Measurements from ENCODE around the gene TCP11L2.

GRCh38 chr12:106303202-106303820 is 778 bp downstream of the TCP11L2 start:
- TF ChIP-seq, protein P1, sequence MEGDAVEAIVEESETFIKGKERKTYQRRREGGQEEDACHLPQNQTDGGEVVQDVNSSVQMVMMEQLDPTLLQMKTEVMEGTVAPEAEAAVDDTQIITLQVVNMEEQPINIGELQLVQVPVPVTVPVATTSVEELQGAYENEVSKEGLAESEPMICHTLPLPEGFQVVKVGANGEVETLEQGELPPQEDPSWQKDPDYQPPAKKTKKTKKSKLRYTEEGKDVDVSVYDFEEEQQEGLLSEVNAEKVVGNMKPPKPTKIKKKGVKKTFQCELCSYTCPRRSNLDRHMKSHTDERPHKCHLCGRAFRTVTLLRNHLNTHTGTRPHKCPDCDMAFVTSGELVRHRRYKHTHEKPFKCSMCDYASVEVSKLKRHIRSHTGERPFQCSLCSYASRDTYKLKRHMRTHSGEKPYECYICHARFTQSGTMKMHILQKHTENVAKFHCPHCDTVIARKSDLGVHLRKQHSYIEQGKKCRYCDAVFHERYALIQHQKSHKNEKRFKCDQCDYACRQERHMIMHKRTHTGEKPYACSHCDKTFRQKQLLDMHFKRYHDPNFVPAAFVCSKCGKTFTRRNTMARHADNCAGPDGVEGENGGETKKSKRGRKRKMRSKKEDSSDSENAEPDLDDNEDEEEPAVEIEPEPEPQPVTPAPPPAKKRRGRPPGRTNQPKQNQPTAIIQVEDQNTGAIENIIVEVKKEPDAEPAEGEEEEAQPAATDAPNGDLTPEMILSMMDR (IDR thresholded peaks at IDR 0.05), result no peak
- TF ChIP-seq EP300 (IDR thresholded peaks at IDR 0.05), result no peak

Measured in ovary (tissue), 3 donors.